Measurements from ENCODE around the gene NSFL1C.
A peak's percentile ranks its signal among the peaks of the same experiment; 100 is the strongest.

DNA sequence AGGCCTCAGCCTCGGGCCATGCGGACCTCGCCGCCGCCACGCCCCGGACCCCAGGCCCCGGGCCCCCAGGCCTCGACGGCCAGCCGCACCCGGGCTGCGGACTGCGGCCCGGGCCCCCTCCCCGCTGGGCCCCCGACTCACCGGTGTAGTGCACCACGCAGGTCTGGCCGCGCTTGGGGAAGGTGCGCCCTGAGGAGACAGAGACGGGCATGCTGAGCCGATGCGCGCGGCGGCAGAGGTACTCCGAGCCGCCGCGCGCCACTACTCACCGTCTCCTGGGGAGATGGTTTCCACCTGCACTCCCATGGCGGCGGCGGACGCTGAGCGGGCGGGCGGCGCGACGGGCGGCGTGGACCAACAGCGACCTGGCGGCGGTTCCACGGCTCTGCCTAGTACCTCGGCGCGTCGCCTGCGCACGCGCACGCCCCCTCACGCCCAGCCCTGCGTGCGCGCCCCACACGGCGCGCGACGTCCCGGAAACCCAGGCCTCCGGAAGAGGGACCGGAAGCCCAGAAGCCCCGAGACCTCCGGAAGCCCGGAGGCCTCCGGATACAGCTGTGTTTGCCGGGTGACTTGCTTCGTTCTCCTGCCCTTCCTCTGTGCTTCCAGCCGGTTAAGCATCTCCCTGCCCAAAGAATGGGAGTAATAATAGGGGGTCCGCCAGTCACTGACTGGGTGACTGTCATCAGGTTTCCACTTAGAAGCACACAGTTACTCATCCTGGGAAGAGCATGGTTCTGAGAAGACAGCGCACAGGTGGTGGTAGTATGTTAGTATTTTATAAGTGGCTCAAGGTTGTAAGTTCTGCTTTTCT is 73.7 kb downstream of the NSFL1C start, which contains the start of gene FKBP1A:
- TF ChIP-seq CTCF (IDR thresholded peaks at IDR 0.05) (peak in 2 of 5 experiments; percentile 39), POLR2AphosphoS5 (IDR thresholded peaks at IDR 0.05) (peak; percentile 82 to 92 (median 92)), POLR2A (IDR thresholded peaks at IDR 0.05) (peak; percentile 81), EP300 (IDR thresholded peaks at IDR 0.05; ENCODE audit: low read depth) (peak; percentile 28)
